ENCODE measurements around the gene KNTC1.
A peak's percentile ranks its signal among the peaks of the same experiment; 100 is the strongest.

KNTC1 gene

DNA sequence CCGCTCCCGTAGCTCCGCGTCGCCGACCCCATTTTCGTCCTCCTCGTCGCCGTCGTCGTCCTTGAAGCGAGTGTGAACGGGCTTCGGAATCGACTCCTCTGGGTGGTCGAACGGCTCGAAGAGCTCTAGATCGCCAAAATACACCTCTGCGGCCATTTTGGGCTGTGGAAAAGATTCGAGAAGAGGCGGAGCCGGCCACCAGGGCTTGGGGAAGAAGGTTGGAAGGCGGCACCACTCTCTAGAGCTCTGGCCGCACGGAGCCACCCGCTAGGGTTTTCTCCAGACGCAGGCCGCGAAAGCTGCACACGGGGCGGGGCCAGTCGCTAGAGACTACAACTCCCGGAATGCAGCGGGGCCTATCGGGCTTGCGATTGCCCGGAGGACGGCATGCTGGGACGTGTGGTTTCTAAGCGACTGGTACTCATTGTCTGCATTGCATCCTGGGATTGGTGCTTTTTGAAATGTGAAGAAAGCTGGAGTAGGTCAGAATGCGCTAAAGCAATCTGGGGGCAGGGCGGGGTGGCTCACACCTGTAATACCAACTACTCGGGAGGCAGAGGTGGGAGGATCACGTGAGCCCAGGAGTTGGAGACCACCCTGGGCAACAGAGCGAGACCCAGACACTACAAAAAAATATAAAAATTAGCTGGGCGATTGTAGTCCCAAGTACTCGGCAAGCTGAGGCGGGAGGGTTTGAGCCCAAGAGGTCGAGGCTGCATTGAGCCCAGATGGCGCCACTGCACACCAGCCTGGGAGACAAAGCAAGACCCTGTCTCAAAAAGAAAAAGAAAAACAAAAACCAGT lies 26.2 kb upstream of the KNTC1 start, which contains the start of gene ZCCHC8:
Gene ZCCHC8 (minus strand): TSS at position 248 of the 804 bp plus-strand sequence. CDS start 92 bp downstream, at position 156.
- peak; percentile 94 for DNase-seq (ENCODE audit: extremely low read depth, low read depth)
- H3K4me3 ChIP-seq (replicated peaks; ENCODE audit: low read depth, low read length) = peak within 1 kb of the TSS; percentile 72
- TF ChIP-seq CTCF (IDR thresholded peaks at IDR 0.05; ENCODE audit: low read depth, low read length, missing control alignments) = no peak

GRCh38 chr12:122501489-122501989 lies 25.5 kb upstream of the KNTC1 start:
- H3K4me3 ChIP-seq (replicated peaks; ENCODE audit: low read depth, low read length) = peak overlapping the region; percentile 72
- TF ChIP-seq CTCF (IDR thresholded peaks at IDR 0.05; ENCODE audit: low read depth, low read length, missing control alignments) = no peak
- no peak for DNase-seq (ENCODE audit: extremely low read depth, low read depth)

DNA sequence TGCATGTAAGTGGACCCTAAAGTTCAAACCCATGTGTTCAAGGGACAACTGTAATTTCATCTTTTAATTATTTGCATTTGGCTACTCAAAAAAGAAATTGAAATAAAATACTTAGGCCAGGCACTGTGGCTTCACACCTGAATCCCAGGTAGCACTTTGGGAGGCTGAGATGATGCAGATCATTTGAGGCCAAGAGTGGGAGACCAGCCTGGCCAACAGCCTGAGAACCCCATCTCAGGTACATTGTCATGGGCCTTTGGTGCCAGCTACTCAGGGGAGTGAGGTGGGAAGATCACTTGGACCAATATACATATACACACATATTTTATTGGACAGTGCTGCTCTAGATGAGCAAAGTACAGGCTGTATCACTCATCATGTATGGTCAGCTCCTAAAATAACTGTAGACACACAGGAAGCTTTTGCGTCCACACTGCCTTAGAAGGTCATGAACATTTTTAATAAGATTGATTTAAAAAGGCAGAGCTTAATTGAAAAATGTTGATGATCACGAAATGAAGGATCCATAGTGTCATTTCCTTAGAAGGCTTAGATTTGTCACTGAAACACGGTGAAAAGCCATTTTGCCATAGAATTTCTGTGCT lies 23.8 kb upstream of the KNTC1 start:
- TF ChIP-seq CTCF (IDR thresholded peaks at IDR 0.05; ENCODE audit: low read depth, low read length, missing control alignments) = no peak
- DNase-seq (ENCODE audit: extremely low read depth, low read depth) = no peak
- H3K4me3 ChIP-seq (replicated peaks; ENCODE audit: low read depth, low read length) = no peak overlapping the region

- no peak for TF ChIP-seq CTCF (IDR thresholded peaks at IDR 0.05; ENCODE audit: low read depth, low read length, missing control alignments)
- no peak overlapping the region for H3K4me3 ChIP-seq (replicated peaks; ENCODE audit: low read depth, low read length)
- DNase-seq (ENCODE audit: extremely low read depth, low read depth) = no peak
Measured at GRCh38 chr12:122503783-122504590, 23.1 kb upstream of the KNTC1 start.

GRCh38 chr12:122505419-122506051 lies 21.5 kb upstream of the KNTC1 start:
- no peak for DNase-seq (ENCODE audit: extremely low read depth, low read depth)
- H3K4me3 ChIP-seq (replicated peaks; ENCODE audit: low read depth, low read length) = no peak overlapping the region
- TF ChIP-seq CTCF (IDR thresholded peaks at IDR 0.05; ENCODE audit: low read depth, low read length, missing control alignments) = no peak

GRCh38 chr12:122506393-122506938 lies 20.6 kb upstream of the KNTC1 start:
- H3K4me3 ChIP-seq (replicated peaks; ENCODE audit: low read depth, low read length) = no peak overlapping the region
- no peak for DNase-seq (ENCODE audit: extremely low read depth, low read depth)
- TF ChIP-seq CTCF (IDR thresholded peaks at IDR 0.05; ENCODE audit: low read depth, low read length, missing control alignments) = no peak

Measured in HFF-Myc (cell line).